UCSD-AML1 (cell line): Measurements from ENCODE around the gene NFIA.

Source experiments
- DNase-seq: peaks from one replicate; lab custom pipeline; 2025; ENCODE audit not compliant: unreplicated experiment; lab: John Stamatoyannopoulos, UW

The NFIA gene

GRCh38 chr1:61289232-61290098 is 207.1 kb downstream of the NFIA start:
- DNase-seq, result no peak

- no peak for DNase-seq
Measured at GRCh38 chr1:61290525-61290924, 208.2 kb downstream of the NFIA start.

GRCh38 chr1:61293197-61293596 is 210.8 kb downstream of the NFIA start:
- DNase-seq, result no peak

- DNase-seq, result no peak
Measured at GRCh38 chr1:61293986-61294504, 211.7 kb downstream of the NFIA start.

GRCh38 chr1:61294930-61295329 is 212.6 kb downstream of the NFIA start:
- no peak for DNase-seq

- DNase-seq, result no peak
Measured at GRCh38 chr1:61295818-61296537, 213.6 kb downstream of the NFIA start.

- no peak for DNase-seq
Measured at GRCh38 chr1:61297887-61298286, 215.5 kb downstream of the NFIA start.

GRCh38 chr1:61299463-61299862 is 217.1 kb downstream of the NFIA start:
- DNase-seq, result no peak

GRCh38 chr1:61300899-61301298 is 218.5 kb downstream of the NFIA start:
- no peak for DNase-seq

GRCh38 chr1:61301824-61302657 is 219.7 kb downstream of the NFIA start:
- no peak for DNase-seq

- DNase-seq, result no peak
Measured at GRCh38 chr1:61307422-61308142, 225.2 kb downstream of the NFIA start.

GRCh38 chr1:61310057-61310456 is 227.7 kb downstream of the NFIA start:
- DNase-seq, result no peak

- DNase-seq, result no peak
Measured at GRCh38 chr1:61310538-61310937, 228.2 kb downstream of the NFIA start.

GRCh38 chr1:61313906-61314422 is 231.6 kb downstream of the NFIA start:
- no peak for DNase-seq

GRCh38 chr1:61315011-61315410 is 232.7 kb downstream of the NFIA start:
- DNase-seq, result no peak

- no peak for DNase-seq
Measured at GRCh38 chr1:61316493-61316892, 234.1 kb downstream of the NFIA start.

- DNase-seq, result no peak
Measured at GRCh38 chr1:61318319-61319125, 236.2 kb downstream of the NFIA start.

GRCh38 chr1:61320575-61320974 is 238.2 kb downstream of the NFIA start:
- DNase-seq, result no peak

GRCh38 chr1:61322008-61322744 is 239.8 kb downstream of the NFIA start:
- DNase-seq, result no peak
